Prostate gland (tissue), 2 donors: ENCODE measurements around the gene RALGPS1.

Experiments used
- POLR2A ChIP-seq: fragments of 450-650 bp; IDR thresholded peaks from one replicate; pipeline ENCODE4 v1.6.1; 2016; ENCODE audit warnings: antibody characterized with exemption, mild to moderate bottlenecking
- TF ChIP-seq, protein P1 (sequence below), 4 experiments: fragments of 200-600 bp in 2 of 4; fragments of 450-650 bp in 2 of 4; sonication (generic) in 2 of 4; IDR thresholded peaks; 1 replicate in 3 of 4; 2 replicates in 1 of 4; pipeline ENCODE4 v1.5.1; 2016 to 2019; ENCODE audit warnings: antibody characterized with exemption in 4 of 4, mild to moderate bottlenecking in 2 of 4, moderate library complexity in 2 of 4

- TF ChIP-seq, protein P1, sequence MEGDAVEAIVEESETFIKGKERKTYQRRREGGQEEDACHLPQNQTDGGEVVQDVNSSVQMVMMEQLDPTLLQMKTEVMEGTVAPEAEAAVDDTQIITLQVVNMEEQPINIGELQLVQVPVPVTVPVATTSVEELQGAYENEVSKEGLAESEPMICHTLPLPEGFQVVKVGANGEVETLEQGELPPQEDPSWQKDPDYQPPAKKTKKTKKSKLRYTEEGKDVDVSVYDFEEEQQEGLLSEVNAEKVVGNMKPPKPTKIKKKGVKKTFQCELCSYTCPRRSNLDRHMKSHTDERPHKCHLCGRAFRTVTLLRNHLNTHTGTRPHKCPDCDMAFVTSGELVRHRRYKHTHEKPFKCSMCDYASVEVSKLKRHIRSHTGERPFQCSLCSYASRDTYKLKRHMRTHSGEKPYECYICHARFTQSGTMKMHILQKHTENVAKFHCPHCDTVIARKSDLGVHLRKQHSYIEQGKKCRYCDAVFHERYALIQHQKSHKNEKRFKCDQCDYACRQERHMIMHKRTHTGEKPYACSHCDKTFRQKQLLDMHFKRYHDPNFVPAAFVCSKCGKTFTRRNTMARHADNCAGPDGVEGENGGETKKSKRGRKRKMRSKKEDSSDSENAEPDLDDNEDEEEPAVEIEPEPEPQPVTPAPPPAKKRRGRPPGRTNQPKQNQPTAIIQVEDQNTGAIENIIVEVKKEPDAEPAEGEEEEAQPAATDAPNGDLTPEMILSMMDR (IDR thresholded peaks at IDR 0.05): no peak
- TF ChIP-seq POLR2A: no peak
Observed at GRCh38 chr9:127129073-127129717, 214.6 kb downstream of the RALGPS1 start.
